A673 (cell line): Measurements from ENCODE around the gene VARS1. TPM values are rescaled to one million over a fixed set of nuclear protein-coding genes. Genes with fewer than 3 reads are reported as not detected.

Source experiments
- BruUV-seq: library from RNA; stranded (reverse); fragments of 400-500 nt; replicated peaks from 2 replicates; lab custom pipeline; 2021; lab: Mats Ljungman, UMichigan
- CTCF ChIA-PET: fragments of 300-600 bp; sonication (Branson Sonifier 250); formaldehyde crosslinking; loops from one replicate; lab custom pipeline; 2022; ENCODE audit warnings: antibody characterized with exemption; lab: Charles Lee
- POLR2A ChIA-PET: fragments of 300-600 bp; sonication (Branson Sonifier 250); formaldehyde crosslinking; loops from one replicate; lab custom pipeline; 2022; ENCODE audit warnings: antibody characterized with exemption; ENCODE audit not compliant: low non-redundant PET; lab: Charles Lee
- DNase-seq: peaks from one replicate; pipeline ENCODE4 v3.0.0-alpha.2; 2015; ENCODE audit warnings: low spot score
- H3K27ac ChIP-seq: fragments of 200-600 bp; sonication (generic); 2 replicates; pipeline ENCODE4 v1.5.1; 2016; ENCODE audit warnings: mixed run types, low read depth, mild to moderate bottlenecking, mixed read lengths, antibody characterized with exemption, low read length; ENCODE audit not compliant: poor library complexity, severe bottlenecking
- H3K27me3 ChIP-seq: fragments of 200-600 bp; sonication (generic); replicated peaks from 2 replicates; pipeline ENCODE4 v1.6.1; 2017; ENCODE audit warnings: mixed run types, low read depth, mild to moderate bottlenecking, mixed read lengths, antibody characterized with exemption, low read length; ENCODE audit not compliant: insufficient read depth, poor library complexity
- H3K36me3 ChIP-seq: fragments of 200-600 bp; sonication (generic); 2 replicates; pipeline ENCODE4 v1.6.1; 2016; ENCODE audit warnings: mixed run types, mild to moderate bottlenecking, mixed read lengths, antibody characterized with exemption, low read length; ENCODE audit not compliant: insufficient read depth, poor library complexity, severe bottlenecking
- H3K4me1 ChIP-seq: fragments of 200-600 bp; sonication (generic); 2 replicates; pipeline ENCODE4 v1.6.1; 2017; ENCODE audit warnings: mixed run types, mild to moderate bottlenecking, mixed read lengths, antibody characterized with exemption, low read length; ENCODE audit not compliant: insufficient read depth, poor library complexity, severe bottlenecking
- H3K4me3 ChIP-seq: fragments of 200-600 bp; sonication (generic); 2 replicates; pipeline ENCODE4 v1.5.1; 2016; ENCODE audit warnings: low read depth, mixed run types, mild to moderate bottlenecking, mixed read lengths, low read length; ENCODE audit not compliant: poor library complexity, severe bottlenecking
- H3K9me3 ChIP-seq: fragments of 200-600 bp; sonication (generic); 2 replicates; pipeline ENCODE4 v1.6.1; 2016; ENCODE audit warnings: mixed run types, low read depth, mild to moderate bottlenecking, mixed read lengths, antibody characterized with exemption, low read length; ENCODE audit not compliant: poor library complexity, severe bottlenecking
- CTCF ChIP-seq: fragments of 300-800, 200-600 bp; sonication (generic); conservative IDR thresholded peaks from 2 replicates; pipeline ENCODE4 v1.5.1; 2017; ENCODE audit warnings: low read depth, mild to moderate bottlenecking, antibody characterized with exemption, low read length, moderate library complexity, mixed read lengths
- EZH2 ChIP-seq: fragments of 200-600 bp; sonication (generic); IDR thresholded peaks from 2 replicates; pipeline ENCODE4 v1.6.1; 2017; ENCODE audit warnings: borderline replicate concordance, low read depth, mild to moderate bottlenecking, mixed read lengths, antibody characterized with exemption, low read length; ENCODE audit not compliant: poor library complexity, severe bottlenecking
- intact Hi-C: fragments of 100-400 bp; cut with micrococcal nuclease; formaldehyde crosslinking; loops from one replicate; pipeline ENCODE4 v1.10.0; 2022; ENCODE audit not compliant: unreplicated experiment
- total RNA-seq: library from RNA; stranded (reverse); gene quantifications from 2 replicates; pipeline ENCODE4 v1.2.3, GENCODE V29; 2021

The VARS1 gene
- total RNA-seq, 1 experiment from 2014 or later = 233 TPM

GRCh38 chr6:31815025-31815838 lies 19.7 kb upstream of the VARS1 start, which contains the start of the genes HSPA1A and HSPA1L:
Gene HSPA1A, plus strand, starts transcription at chr6:31815543. Its CDS starts 214 bp downstream, at chr6:31815757.
Gene HSPA1L, minus strand, starts transcription at chr6:31815283. Its CDS starts 3,311 bp downstream, at chr6:31811972.
- Histone ChIP-seq H3K27me3 (no peaks in the 10 kb centered on the region), H3K27ac (peak within 1 kb of the TSS; percentile 99), H3K4me1 (peaks cover 14% of the 10 kb centered on the region), H3K4me3 (peak within 1 kb of the TSS; percentile 65), H3K36me3 (no peaks in the 10 kb centered on the region), H3K9me3 (no peaks in the 10 kb centered on the region)
- no TSS peak for BruUV-seq
- ChIA-PET CTCF (interaction anchor here (0.5 to 1.5 kb wide), 4 partner anchors 8 to 62 kb away, joined by 3 to 15 read pairs (median 4); partner anchors contain the start of gene LSM2), POLR2A (interaction anchor here (0.6 to 1.1 kb wide), 6 partner anchors 9 to 75 kb away, joined by 3 to 12 read pairs (median 4); partner anchors contain the start of genes LSM2, MSH5 and VARS1)
- intact Hi-C loops = no loop called here
- DNase-seq = peak; percentile 99
- no peak for TF ChIP-seq EZH2

- CTCF ChIA-PET = interaction anchor here (0.5 to 1.5 kb wide), 5 partner anchors 8 to 62 kb away, joined by 3 to 15 read pairs (median 3); partner anchors contain the start of gene LSM2
- TF ChIP-seq EZH2 = no peak
- no peak for TF ChIP-seq CTCF
- Histone ChIP-seq H3K36me3 (no peaks in the 10 kb centered on the region), H3K27me3 (no peaks in the 10 kb centered on the region), H3K9me3 (no peaks in the 10 kb centered on the region), H3K4me1 (peaks cover 14% of the 10 kb centered on the region), H3K27ac (peak overlapping the region; percentile 99), H3K4me3 (peak overlapping the region; percentile 65)
- intact Hi-C loops = no loop called here
- BruUV-seq = no TSS peak
- POLR2A ChIA-PET = interaction anchor here (0.6 to 1.1 kb wide), 6 partner anchors 8 to 75 kb away, joined by 3 to 12 read pairs (median 4); partner anchors contain the start of genes LSM2, MSH5 and VARS1
- DNase-seq = peak; percentile 99
Measured at GRCh38 chr6:31814677-31815024, 19.1 kb upstream of the VARS1 start.

DNA sequence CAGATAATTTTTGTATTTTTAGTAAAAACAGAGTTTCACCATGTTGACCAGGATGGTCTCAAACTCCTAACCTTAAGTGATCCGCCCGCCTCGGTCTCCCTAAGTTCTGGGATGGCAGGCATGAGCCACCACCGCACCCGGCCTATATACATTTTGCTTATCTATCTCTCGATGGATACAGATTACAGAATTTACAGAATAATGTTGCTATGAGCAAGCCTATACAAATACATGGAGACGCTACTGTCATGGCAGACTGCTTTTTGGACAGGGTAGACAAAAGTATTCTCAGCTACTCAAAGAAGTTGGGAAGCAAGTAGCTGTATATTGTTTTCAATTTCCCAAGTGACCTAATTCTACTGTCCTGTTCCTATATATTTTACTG lies 17.9 kb upstream of the VARS1 start:
- Histone ChIP-seq H3K27ac (peak overlapping the region; percentile 85), H3K36me3 (no peaks in the 10 kb centered on the region), H3K27me3 (no peaks in the 10 kb centered on the region), H3K4me3 (peak overlapping the region; percentile 29), H3K9me3 (no peaks in the 10 kb centered on the region), H3K4me1 (peaks cover 7% of the 10 kb centered on the region)
- POLR2A ChIA-PET = no interaction called here
- TF ChIP-seq CTCF = no peak
- no peak for TF ChIP-seq EZH2
- no peak for DNase-seq
- BruUV-seq = no TSS peak
- CTCF ChIA-PET = interaction anchor here (1.4 kb wide), 1 partner anchor 17 kb away, joined by 5 read pairs; no protein-coding TSS in a partner anchor
- intact Hi-C loops = no loop called here
